Neutrophil (primary cell): ENCODE data around the gene NCAM2.

Experiments used
- H3K27ac ChIP-seq: fragments of 200-600 bp; sonication (generic); 2 replicates; pipeline ENCODE4 v1.5.1; 2016; ENCODE audit warnings: mild to moderate bottlenecking, moderate library complexity
- H3K27me3 ChIP-seq: fragments of 200-600 bp; sonication (generic); 2 replicates; pipeline ENCODE4 v1.6.0; 2016; ENCODE audit warnings: mild to moderate bottlenecking
- H3K36me3 ChIP-seq: fragments of 200-600 bp; sonication (generic); 2 replicates; pipeline ENCODE4 v1.5.1; 2017
- H3K4me1 ChIP-seq, 2 experiments: fragments of 200-600 bp in 1 of 2; sonication (generic) in 1 of 2; 1 replicate in 1 of 2; 2 replicates in 1 of 2; pipeline versions ENCODE4 v1.5.1 to v1.6.1; 2013 to 2016; ENCODE audit warnings: low read depth in 1 of 2, low read length in 1 of 2, mild to moderate bottlenecking in 1 of 2, moderate library complexity in 1 of 2; ENCODE audit not compliant: control insufficient read depth in 1 of 2, insufficient read depth in 1 of 2
- H3K4me3 ChIP-seq, 2 experiments: fragments of 200-600 bp in 1 of 2; sonication (generic) in 1 of 2; 1 replicate in 1 of 2; 2 replicates in 1 of 2; pipeline ENCODE4 v1.5.1; 2013 to 2016; ENCODE audit warnings: low read depth in 1 of 2, low read length in 1 of 2, mild to moderate bottlenecking in 1 of 2, moderate library complexity in 1 of 2
- H3K9me3 ChIP-seq: fragments of 200-600 bp; sonication (generic); 2 replicates; pipeline ENCODE4 v1.5.1; 2016
- CTCF ChIP-seq: fragments of 200-600 bp; sonication (generic); IDR thresholded peaks from 2 replicates; pipeline ENCODE4 v1.5.1; 2016; ENCODE audit warnings: antibody characterized with exemption

NCAM2 gene

GRCh38 chr21:21434944-21435343, 436.7 kb downstream of the NCAM2 start:
- Histone ChIP-seq H3K4me3 (no peak overlapping the region), H3K27me3 (no peaks in the 10 kb centered on the region), H3K27ac (no peak overlapping the region), H3K36me3 (no peaks in the 10 kb centered on the region), H3K4me1 (no peaks in the 10 kb centered on the region), H3K9me3 (no peaks in the 10 kb centered on the region)
- TF ChIP-seq CTCF = no peak

- Histone ChIP-seq H3K27me3 (no peaks in the 10 kb centered on the region), H3K9me3 (no peaks in the 10 kb centered on the region), H3K4me3 (no peak overlapping the region), H3K36me3 (no peaks in the 10 kb centered on the region), H3K4me1 (no peaks in the 10 kb centered on the region), H3K27ac (no peak overlapping the region)
- no peak for TF ChIP-seq CTCF
Measured at GRCh38 chr21:21436012-21436534, 437.9 kb downstream of the NCAM2 start.

DNA sequence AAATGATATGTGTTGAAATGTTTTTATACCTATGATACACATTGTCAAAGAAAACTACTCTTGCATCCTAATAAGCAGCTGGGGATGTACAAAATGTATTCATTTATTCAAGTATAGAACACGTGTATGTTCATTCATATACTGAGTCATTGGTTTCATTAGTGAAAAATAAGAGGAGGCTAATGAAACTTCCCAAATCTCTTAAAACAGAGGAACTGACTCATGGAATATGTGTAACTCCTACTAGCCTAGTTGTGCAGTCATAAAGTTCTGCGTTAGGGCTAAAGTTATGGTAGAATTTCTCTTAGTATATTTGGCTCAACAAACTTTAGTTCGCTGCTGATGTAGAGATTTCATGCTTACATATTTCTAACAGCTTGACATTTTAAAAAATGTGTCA, 441.6 kb downstream of the NCAM2 start:
- Histone ChIP-seq H3K27ac (no peak overlapping the region), H3K36me3 (no peaks in the 10 kb centered on the region), H3K4me1 (no peaks in the 10 kb centered on the region), H3K27me3 (no peaks in the 10 kb centered on the region), H3K4me3 (no peak overlapping the region), H3K9me3 (no peaks in the 10 kb centered on the region)
- TF ChIP-seq CTCF = no peak

DNA sequence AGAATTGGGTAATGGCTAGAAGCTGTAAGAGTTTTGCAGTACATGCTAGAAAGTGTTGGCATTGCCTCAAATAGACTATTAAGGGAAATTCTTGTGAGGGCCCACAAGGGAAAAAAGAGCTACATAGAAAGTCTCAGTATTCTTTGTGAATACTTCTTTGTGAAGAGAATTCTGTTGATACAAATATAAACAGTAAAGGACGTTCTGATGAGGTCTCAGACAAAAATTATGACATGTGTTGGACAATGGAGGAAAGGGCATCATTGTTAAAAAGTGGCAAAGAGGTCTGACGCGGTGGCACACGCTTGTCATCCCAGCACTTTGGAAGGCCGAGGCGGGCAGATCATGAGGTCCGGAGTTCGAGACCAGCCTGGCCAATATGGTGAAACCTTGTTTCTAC, 458.9 kb downstream of the NCAM2 start:
- Histone ChIP-seq H3K4me3 (no peak overlapping the region), H3K4me1 (no peaks in the 10 kb centered on the region), H3K9me3 (no peaks in the 10 kb centered on the region), H3K36me3 (no peaks in the 10 kb centered on the region), H3K27ac (no peak overlapping the region), H3K27me3 (no peaks in the 10 kb centered on the region)
- no peak for TF ChIP-seq CTCF

GRCh38 chr21:21458124-21458631, 460.0 kb downstream of the NCAM2 start:
- TF ChIP-seq CTCF = no peak
- Histone ChIP-seq H3K27ac (no peak overlapping the region), H3K36me3 (no peaks in the 10 kb centered on the region), H3K4me1 (no peaks in the 10 kb centered on the region), H3K9me3 (no peaks in the 10 kb centered on the region), H3K27me3 (no peaks in the 10 kb centered on the region), H3K4me3 (no peak overlapping the region)

- Histone ChIP-seq H3K36me3 (no peaks in the 10 kb centered on the region), H3K27me3 (no peaks in the 10 kb centered on the region), H3K4me1 (no peaks in the 10 kb centered on the region), H3K9me3 (no peaks in the 10 kb centered on the region), H3K4me3 (no peak overlapping the region), H3K27ac (no peak overlapping the region)
- TF ChIP-seq CTCF = no peak
Measured at GRCh38 chr21:21460979-21461378, 462.8 kb downstream of the NCAM2 start.
